Fibroblast of skin of right quadriceps (primary cell): ENCODE data around the gene RHBDF1.
A peak's percentile ranks its signal among the peaks of the same experiment; 100 is the strongest.
"Not testable (repeated sequence)": the region's sequence is repeated elsewhere in the genome, so short reads cannot be mapped to it uniquely, and the experiment has no call there.

Experiments used
- DNase-seq: peaks from one replicate; pipeline ENCODE4 v3.0.0-alpha.2; 2013

Gene RHBDF1

DNA sequence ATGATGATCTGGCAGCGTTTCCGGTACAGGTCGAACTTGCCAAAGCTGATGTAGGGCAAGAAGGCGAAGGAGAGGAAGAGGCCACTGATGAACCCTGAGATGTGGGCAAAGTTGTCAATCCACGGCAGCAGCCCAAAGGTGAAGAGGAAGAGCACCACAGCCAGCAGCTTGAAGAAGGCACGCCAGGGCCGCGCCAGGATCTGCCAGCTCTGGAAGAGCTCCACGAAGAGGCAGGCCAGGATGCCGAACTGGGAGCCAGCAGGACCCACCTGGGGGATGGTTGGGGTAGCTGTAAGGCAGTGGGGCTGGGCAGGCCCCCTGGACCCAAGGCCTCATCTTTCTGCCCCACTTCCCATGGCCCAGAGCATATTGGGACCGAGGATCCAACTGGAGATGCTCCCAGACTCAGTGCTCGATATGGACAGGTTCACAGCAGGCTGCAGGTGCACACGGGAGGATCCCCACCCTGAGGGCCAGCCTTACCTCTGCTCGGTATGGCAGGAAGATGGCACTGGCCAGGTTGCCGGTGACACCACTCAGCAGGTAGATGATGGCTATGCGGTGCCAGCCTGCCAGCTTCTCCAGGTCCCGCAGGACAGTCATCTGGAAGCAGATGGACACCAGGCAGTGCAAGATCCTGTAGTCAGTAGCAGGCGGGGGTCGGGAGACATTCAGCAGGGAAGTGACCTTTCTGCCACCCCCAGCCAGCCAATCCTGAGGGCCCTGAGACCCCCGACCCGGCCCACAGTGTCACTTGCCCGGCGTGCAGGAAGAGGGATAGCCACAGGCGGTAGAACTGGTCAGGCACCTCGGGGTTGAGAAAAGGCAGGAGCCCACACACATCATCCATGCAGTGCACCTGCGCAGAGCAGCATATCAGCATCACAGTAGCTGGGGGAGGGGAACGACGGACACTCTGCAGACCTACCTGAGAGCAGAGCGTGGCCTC is 13.7 kb downstream of the RHBDF1 start:
- DNase-seq = no peak

DNA sequence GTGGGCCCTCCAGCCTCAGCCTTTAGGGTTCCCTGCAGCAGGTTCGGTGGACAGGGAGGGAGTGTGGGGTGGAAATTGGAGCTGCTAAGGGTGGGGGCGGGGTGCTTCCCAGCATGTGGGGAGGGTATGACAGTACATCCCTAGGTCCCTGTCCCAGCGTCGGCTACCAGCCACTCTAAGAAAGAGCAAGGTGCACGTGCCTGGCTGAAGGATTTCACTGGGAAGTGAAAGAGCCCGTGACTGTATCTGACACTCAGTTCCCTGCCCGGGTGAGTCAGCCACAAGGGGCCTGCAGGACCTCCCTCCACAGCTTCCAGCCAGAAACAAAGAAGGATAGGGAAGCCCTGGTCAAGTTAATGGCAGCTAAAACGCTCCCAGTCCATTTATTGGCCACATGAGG is 14.7 kb downstream of the RHBDF1 start:
- DNase-seq = no peak

DNA sequence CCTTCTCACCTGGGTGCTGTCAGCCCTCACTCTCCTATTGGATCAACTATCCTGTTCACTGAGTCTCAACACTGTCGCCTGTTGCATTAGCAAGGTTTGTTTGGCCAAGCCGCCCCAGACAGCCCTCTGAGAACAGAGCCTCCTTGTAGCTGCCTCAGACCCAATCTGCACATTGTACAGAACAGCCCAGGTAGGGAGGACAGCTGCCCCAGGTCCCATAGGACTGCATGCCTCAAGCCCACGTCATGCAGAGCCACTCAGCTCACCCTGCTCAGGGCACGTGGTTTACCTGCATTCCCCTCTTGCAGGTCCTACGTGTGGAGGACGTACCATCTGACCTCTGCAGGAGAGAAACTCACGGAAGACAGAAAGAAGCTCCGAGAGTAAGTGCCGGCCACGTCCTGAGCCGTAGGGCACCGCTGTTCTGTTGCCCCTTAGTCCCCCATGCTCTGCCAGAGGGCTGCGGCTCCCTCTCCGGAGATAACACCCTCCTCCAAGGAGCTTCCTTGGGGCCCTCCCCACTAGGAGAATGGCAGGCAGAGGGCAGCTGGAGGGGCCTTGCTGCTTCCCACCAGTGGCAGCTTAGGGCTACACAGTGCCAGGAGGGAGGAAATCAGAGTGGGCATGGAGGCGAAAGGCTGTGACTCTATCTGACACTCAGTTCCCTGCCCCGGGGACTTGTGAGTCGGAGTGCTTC is 16.1 kb downstream of the RHBDF1 start:
- no peak for DNase-seq

DNA sequence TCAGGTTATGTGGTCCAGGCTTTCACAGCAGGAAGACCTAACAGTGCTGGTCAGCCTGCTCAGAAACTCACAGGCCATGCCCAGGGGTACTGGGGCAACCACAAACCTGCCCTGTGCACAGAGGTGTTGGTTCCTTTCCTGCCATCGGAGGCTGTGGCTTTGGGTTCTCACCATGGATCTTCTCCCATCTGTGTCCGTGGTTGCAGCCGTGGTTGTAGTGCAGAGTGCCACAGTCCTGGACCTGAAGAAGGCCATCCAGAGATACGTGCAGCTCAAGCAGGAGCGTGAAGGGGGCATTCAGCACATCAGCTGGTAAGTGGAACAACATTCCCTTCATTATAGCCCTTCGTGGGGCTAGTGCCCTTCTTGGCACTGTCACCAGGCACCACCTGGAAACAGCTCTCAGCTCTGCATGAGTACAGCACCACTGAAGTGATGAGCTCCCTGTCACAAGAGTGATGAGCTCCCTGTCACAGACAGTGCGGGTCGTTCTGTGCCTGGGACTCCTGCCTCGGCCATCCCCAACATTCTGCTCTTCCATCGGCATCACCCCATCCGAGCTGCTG is 16.8 kb downstream of the RHBDF1 start:
- DNase-seq = no peak

DNA sequence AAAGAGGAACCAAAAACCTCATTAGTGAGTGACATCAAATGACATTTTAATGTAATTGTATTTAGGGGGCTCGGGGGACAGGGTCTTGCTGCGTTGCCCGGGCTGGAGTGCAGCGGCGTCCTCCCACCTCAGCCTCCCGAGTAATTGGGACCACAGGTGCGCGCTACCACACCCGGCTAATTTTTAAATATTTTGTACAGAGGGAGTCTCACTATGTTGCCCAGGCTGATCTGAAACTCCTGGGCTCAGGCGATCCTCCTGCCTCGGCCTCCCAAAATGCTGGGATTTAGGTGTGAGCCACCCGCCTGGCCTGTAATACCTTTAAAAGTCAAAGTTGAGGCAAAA is 18.2 kb downstream of the RHBDF1 start:
- DNase-seq = no peak

DNA sequence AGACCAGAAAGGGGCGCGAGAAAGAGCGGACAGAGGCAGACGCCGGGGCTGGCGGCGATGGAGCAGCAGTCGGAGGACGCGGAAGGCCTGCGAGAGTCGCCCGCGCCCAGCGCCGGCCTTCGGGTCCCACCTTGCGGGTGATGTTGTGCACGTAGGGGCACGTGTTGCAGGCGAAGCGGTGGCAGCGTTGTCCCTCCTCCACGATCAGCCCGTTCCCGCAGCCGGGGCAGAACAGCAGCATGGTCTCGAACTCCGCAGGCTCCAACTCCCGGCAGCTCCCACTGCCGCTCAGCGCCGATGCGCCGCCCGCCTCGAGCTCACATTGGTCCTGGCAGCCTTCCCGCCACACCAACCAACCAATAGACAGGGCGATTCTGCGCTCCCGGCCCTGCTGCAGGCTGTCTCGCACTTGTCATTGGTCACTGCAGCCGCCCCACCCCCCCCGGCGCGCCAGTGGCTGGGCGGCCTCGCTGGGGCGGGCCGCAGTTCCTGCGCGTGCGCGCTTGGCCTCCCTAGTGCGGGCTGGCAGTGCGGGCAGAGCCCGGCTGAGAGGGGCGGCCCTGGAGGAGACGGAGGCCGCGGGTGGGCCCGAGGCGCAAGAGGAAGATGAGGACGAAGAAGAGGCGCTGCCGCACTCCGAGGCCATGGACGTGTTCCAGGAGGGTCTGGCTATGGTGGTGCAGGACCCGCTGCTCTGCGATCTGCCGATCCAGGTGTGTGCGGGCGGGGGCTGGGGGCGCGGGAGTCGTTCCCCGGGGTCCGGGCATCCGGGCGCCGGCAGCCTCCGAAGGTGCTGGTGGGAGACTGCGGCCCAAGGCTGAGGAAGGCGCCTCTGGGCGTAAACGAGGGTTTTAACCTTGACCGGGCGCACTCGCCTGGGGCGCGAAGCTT is 18.8 kb downstream of the RHBDF1 start, which contains the start of the genes POLR3K and SNRNP25:
Gene POLR3K, minus strand, starts transcription at position 263 of the 891 bp plus-strand sequence. Its CDS starts 22 bp downstream, at position 241.
Gene SNRNP25, plus strand, starts transcription at position 483 of the 891 bp plus-strand sequence. Its CDS starts 189 bp downstream, at position 672.
- peak; percentile 98 for DNase-seq

DNA sequence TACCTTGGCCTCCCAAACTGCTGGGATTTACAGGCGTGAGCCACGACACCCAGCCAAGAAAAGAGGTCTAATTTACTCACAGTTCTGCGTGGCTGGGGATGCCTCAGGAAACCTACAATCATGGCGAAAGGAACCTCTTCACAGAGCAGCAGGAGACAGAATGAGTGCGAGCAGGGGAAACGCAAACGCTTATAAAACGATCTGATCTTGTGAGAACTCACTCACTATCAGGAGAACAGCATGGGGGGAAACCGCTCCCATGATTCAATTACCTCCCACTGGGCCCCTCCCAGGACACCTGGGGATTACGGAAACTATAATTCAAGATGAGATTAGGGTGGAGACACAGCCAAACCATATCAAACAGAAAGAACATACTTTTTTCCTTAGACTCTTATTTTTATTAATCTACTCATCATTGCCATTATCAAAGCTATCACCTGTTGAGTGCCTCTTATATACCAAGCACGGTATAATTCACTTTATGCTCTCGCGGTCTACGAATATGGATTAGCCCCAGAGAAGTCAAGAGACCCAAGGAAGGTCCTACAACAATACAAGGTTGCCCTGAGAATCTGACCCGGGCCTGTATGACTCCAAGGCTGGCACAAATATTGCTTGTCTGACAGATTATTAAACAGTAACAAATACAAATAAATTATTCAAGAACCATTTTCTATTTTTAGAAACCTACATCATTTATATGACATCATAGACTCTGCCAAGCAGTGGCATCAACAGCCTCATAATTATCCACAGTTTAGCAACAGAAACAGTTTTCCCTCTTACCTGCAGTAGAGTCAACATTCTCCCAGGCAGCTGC is 21.5 kb downstream of the RHBDF1 start:
- DNase-seq = no peak

DNA sequence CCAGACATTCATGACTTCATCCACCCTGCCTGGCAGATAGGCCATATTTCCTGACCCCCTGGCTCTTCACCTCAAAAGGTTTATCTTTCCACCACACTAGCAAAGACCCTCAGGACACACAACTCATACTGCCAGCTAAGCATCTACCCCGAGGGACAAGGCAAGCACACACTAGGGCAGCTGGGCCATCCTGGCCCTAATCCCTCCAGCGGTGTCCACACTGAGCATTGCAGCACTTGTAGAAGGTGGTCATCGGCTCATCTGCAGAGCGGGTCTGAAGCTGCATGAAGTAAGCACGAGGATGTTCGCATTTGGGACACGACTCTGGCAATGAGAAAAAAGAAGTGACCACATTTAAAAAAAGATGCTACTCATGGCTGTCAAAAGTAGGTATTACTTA is 25.2 kb downstream of the RHBDF1 start:
- no peak for DNase-seq

DNA sequence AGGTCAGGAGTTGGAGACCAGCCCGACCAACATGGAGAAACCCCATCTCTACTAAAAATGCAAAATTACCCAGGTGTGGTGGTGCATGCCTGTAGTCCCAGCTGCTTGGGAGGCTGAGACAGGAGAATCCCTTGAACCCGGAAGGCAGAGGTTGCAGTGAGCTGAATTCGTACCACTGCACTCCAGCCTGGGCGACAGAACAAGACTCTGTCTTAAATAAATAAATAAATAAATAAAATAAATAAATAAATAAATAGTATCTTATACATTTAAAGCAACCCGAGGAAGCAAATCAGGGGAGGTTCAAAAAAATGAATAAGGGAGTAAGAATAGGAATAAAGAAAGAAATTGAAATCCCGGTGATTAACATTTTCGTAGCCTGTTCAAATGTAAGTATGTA is 25.9 kb downstream of the RHBDF1 start:
- DNase-seq = not testable (repeated sequence)

DNA sequence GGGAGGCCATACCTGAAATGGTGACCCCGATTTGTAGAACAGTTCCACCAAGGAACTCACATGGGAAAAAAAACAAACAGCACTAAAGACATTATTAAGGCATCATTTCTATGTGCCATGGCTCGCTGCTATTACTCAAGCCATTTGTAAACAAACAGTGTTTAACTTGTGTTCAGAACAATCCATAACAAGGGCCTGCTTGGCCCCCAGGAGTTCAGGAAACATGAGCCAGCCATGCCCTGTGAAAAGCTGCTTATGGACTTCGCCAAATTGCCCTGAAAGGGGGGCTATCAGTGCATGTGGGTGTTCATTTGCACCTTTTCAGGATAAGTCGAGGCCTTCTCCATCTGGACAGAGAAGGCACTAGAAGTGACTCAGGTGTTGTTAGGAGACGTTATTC is 27.0 kb downstream of the RHBDF1 start:
- no peak for DNase-seq

DNA sequence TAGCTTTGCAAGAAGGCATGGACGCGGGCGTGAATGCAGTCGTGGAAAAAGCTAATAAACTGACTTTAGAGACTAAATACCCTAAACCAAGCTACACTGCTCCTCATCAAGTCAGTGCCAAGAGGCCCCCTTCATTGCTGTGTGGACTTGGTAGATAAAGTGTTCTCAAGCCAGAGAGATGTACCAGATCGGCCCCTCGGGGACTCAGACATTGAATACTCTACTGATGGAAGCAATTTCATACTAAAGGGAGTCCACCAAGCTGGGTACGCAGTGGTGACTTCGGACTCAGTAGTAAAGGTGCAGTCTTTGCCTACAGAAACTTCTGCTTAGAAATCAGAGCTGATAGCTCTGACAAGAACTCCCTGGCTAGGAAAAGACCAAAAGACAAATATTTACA is 27.8 kb downstream of the RHBDF1 start:
- no peak for DNase-seq

DNA sequence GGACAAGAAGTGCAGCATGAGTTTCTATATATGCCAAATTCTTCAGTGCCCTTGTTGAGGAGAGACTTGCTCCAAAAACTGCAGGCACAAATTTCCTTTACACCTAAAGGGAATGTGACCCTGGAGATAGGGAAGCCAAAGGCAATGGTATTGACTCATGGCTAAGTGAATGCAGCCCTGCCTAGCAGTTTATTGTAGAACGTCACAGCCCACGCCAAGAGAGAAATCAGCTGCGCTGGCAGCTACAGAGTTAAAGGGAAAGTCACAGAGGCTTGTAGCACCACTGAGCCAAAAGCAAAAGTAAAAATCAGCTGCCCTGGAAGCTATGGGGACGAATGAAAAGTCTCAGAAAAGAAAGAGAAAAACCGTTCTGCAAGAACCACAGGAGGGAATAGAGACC is 29.1 kb downstream of the RHBDF1 start:
- no peak for DNase-seq

DNA sequence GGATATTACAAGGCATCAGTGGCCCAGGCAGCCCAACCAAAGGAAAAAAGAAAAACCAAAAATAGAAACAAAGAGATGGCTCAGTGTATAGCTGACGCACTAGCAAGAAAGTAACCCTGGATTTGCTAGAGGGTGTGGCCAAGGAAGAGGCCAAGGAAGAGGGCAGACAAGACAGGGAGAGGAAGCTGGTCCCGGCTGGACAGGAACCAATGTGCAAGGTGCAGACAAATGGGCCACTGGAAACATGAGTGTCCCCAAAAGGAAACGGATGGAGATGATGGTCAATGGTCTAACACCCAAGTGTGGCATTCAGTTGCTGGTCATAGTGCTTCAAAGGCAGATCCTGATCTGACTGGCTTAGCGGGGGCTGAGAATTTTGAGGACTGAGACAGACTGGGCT is 29.7 kb downstream of the RHBDF1 start:
- DNase-seq = no peak

DNA sequence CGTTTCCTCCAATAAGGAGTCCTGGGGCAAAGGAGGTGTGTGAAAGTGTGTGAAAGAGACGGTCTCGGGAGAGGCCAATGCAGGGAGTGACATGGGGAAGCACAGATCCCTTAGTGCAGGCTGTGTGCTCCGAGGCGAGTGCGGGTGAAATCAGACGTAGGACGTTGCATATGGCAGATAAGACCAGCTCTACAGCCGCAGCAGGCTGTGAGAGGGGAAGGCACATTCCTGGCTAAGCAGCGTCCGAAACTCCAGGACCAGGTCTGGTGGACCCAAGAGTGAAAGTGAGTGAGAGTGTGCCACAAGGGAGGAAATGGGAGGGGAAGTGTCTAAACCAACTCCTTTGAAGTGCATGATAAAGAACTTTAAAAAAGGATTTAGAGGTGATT is 30.4 kb downstream of the RHBDF1 start:
- no peak for DNase-seq

DNA sequence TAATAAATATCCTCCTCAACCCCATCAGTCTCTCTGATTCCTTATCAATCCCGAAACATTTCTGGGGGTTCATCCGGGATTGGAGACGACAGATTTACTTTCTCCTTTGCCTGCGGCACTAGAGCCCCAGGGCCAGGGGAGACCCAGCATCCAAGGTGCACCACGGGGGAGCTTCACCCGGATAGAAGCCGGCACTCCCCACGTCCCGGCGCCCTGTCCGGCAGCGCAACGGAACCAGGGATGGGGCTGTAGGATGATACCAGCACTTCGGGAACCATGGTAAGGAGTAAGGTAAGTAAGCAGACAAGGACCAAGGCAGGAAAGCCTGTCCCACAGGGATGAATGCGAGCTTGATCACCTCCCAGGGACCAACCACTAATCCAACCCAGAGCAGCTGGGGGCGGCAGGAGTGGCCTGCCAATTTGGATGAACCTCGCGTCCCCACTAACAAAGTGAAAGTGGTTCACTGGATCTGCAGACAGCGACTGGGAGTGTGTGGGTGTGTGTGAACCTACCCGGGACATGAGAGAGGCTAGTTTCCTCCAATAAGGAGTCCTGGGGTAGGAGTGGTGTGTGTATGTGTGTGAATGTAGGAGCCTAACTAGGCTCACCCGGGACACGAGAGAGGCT is 30.9 kb downstream of the RHBDF1 start:
- no peak for DNase-seq

DNA sequence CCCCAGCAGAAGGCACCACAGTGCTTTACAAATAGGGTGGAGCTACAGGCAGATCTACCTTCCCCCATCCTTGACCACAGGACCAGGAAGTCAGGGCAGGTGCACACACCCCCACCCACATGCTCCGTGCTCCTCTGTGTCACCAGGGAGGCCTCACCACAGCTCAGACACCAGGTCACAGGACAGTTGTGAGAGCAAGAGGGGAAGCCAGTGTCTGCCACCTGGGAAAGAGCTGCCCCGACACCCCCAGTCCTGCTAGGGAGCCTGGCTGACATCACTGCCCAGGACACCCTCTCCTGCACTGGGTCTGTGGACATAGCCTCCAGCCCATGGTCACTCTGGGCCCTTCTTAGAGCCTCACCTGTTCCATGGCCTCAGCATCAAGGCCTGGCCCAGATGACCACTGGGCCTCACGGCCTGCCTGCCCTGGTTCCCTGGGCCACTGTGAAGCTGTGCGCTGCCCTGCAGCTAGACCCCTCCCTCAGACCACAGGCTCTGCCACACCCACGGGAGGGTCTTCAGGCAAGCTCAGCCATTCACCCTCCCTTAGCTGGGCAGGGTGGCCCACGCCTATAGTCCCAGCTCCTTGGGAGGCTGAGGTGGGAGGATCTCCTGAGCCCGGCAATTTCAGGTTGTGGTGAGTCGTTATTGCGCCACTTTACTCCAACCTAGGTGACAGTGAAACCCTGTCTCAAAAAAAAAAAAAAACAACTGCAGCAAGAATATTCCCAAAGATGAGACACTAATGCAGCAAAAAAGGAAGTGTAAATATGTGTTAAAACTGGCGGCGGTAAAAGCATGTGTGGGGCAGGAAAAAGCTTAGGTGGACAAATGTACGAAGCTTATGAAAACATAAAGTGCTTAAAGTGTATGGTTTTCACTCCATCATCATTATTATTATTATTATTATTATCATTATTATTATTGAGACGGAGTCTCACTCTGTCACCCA is 33.2 kb downstream of the RHBDF1 start:
- no peak for DNase-seq

DNA sequence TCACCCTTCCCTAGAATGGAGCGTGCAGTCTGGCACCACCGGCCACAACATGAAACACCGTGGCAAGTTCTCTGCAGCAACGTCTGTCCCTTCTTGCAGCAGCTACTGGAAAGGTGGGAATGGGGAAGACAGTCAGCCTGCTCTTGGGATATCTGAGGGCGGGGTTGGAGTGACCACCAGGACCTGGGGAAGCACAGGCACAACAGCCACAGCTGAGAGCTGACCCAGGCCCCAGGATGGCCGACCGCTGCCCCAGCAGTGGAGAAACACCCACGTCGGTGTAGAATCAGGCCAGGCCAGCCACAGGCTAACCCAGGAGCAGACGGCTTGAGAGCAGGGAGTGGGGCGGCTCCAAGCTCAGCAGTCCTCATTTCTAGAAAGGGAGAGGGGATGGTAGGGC is 34.2 kb downstream of the RHBDF1 start:
- DNase-seq = not testable (repeated sequence)

DNA sequence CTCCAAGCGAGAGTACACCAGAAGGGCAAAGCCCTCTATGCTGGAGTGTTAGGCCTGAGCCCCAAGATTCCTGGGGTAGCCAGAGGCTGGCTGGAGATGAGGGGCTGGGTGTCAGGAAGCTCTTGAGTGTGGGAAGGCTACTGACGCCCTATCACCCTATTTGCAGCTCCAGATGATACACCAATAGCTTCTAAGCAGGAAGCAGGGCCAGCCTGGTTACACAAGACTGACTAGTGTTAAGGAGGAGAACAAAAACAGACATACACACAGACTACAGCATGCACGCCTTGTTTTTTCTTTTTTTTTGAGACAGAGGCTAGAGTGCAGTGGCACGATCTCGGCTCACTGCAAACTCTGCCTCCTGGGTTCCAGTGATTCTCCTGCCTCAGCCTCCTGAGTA is 34.9 kb downstream of the RHBDF1 start:
- no peak for DNase-seq

DNA sequence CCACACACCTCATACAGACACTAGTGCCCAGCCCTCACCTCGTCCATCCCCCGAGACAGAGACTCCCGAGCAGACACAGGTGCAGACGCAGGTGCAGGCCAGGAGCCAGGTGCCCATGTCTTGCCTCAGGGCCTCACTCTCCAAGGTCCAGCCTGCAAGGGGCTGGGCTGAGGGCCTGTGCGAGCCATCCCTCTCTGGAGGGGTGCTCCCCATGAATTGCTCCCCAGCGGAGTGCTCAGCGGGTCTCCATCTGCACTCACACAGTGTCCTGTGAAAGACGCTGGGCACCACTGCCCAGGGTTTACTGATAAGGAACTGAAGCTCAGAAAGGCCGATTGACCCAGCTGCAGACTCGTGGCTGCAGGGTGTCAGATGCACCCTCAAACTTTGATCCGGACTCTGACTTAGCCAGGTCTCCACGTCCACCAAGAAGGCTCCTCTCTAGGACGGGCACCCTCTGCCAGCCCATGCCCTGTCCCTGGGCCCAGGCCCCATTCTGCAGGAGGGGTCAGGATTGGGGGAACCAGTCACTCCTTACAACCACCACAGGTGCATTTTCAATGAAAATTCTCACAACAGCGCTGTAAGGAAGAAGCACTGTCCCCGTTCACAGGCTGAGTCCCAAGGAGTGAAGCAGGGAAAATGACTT is 36.0 kb downstream of the RHBDF1 start:
- DNase-seq = no peak
